Gastroesophageal sphincter (tissue), 4 donors: ENCODE results near the gene BCL2L13. TPM values are rescaled to one million over a fixed set of nuclear protein-coding genes. Genes with fewer than 3 reads are reported as not detected.
A peak's percentile ranks its signal among the peaks of the same experiment; 100 is the strongest.

Experiments
- ATAC-seq: fragments of 150-250 bp; one replicate; pipeline ENCODE4 v1.9.1; 2016; ENCODE audit warnings: mild to moderate bottlenecking, moderate library complexity
- H3K27ac ChIP-seq, 4 donors: fragments of 200-600 bp; sonication (generic) in 3 of 4; 1 replicate in 3 of 4; 2 replicates in 1 of 4; pipeline ENCODE4 v1.5.1; 2016 to 2019
- H3K27me3 ChIP-seq: fragments of 200-600 bp; sonication (generic); one replicate; pipeline ENCODE4 v1.5.1; 2019
- H3K36me3 ChIP-seq, 2 donors: fragments of 200-600 bp; sonication (generic); one replicate each; pipeline ENCODE4 v1.5.1; 2019; ENCODE audit warnings: control low read depth in 1 of 2
- H3K4me1 ChIP-seq, 3 donors: fragments of 200-600 bp; sonication (generic); 1 replicate in 2 of 3; 2 replicates in 1 of 3; pipeline ENCODE4 v1.5.1; 2016 to 2019; ENCODE audit warnings: control low read depth in 2 of 3
- H3K4me3 ChIP-seq, 2 donors: fragments of 200-600 bp; sonication (generic); one replicate each; pipeline ENCODE4 v1.5.1; 2019; ENCODE audit warnings: mild to moderate bottlenecking in 1 of 2, moderate library complexity in 1 of 2
- H3K9me3 ChIP-seq, 3 donors: fragments of 200-600 bp; sonication (generic); one replicate each; pipeline ENCODE4 v1.5.1; 2017 to 2019; ENCODE audit warnings: control low read depth in 2 of 3
- EP300 ChIP-seq: sonication (generic); formaldehyde crosslinking; IDR thresholded peaks from one replicate; pipeline ENCODE4 v1.6.1; 2017; ENCODE audit warnings: antibody characterized with exemption, mild to moderate bottlenecking
- POLR2A ChIP-seq, 2 donors: fragments of 450-650 bp; IDR thresholded peaks; one replicate each; pipeline ENCODE4 v1.6.1; 2017; ENCODE audit warnings: antibody characterized with exemption in 2 of 2, mild to moderate bottlenecking in 2 of 2, moderate library complexity in 1 of 2
- POLR2AphosphoS5 ChIP-seq: sonication (generic); formaldehyde crosslinking; IDR thresholded peaks from one replicate; pipeline ENCODE4 v1.6.1; 2017; ENCODE audit warnings: antibody characterized with exemption
- WGBS, 2 donors: methylation state at CpG; one replicate each; pipeline ENCODE4 v1.1.5; 2018; ENCODE audit warnings: low coverage in 1 of 2; 5-methylcytosine and 5-hydroxymethylcytosine counted together
- total RNA-seq, 4 donors: library from RNA; depleted of rRNA; stranded (reverse); fragments of >200 nt; gene quantifications; one replicate each; pipeline ENCODE4 v1.1.0, GENCODE V29; 2016
- TF ChIP-seq, protein P1 (sequence below), 4 experiments: fragments of 200-600 bp in 2 of 4; fragments of 450-650 bp in 2 of 4; sonication (generic) in 1 of 4; IDR thresholded peaks; one replicate each; pipeline ENCODE4 v1.5.1; 2017 to 2019; ENCODE audit warnings: antibody characterized with exemption in 4 of 4, mild to moderate bottlenecking in 2 of 4, moderate library complexity in 2 of 4

Gene BCL2L13
- 100 to 1,000 TPM in 2 of 4 donors, 10 to 100 TPM in 2; 68.5 to 193 (median 131) TPM for total RNA-seq

DNA sequence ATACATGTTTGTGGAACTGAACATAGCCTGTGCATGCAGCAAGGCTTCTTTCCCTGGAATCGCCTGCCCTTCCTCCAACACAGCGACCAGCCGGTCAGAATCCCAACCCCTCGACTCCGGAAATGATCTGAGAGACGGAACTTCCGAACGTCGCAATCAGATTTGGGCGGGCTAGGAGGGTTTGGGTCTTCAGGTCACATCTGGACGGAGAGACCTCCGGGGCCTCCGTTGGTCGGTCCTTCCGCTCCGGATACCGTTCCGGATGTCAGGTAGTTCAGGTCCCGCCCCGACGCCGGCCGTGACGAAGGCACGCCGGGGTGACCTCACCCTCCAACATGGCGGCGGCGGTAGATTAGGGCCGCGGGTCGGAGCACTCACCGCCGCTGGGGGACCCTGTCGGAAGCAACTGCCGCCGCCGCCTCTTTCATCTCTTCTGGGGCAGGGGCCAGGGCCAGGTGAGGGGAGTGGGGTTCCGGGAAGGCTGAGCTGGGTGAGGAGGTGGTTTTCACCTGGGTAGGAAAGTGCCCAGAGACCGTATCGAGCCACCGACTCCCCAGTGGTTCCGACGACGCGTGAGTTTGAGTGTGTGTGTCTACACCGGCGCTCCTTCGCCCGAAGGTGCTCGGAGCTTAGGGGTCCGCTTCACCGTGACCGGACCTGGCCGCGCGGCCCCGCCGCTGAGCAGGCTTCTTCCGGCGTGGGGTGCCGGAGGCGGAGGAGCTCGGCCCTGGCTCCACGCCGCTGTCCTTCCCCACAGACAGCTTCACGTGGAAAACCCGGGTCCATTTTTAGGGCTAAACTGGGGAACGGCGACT lies at the start of gene BCL2L13:
BCL2L13 (plus strand) TSS at position 326 of the 815 bp plus-strand sequence. CDS start 16,955 bp downstream, outside the sequence.
- TF ChIP-seq, protein P1, sequence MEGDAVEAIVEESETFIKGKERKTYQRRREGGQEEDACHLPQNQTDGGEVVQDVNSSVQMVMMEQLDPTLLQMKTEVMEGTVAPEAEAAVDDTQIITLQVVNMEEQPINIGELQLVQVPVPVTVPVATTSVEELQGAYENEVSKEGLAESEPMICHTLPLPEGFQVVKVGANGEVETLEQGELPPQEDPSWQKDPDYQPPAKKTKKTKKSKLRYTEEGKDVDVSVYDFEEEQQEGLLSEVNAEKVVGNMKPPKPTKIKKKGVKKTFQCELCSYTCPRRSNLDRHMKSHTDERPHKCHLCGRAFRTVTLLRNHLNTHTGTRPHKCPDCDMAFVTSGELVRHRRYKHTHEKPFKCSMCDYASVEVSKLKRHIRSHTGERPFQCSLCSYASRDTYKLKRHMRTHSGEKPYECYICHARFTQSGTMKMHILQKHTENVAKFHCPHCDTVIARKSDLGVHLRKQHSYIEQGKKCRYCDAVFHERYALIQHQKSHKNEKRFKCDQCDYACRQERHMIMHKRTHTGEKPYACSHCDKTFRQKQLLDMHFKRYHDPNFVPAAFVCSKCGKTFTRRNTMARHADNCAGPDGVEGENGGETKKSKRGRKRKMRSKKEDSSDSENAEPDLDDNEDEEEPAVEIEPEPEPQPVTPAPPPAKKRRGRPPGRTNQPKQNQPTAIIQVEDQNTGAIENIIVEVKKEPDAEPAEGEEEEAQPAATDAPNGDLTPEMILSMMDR (IDR thresholded peaks at IDR 0.05): peak in 3 of 4 experiments; percentile 6 to 37 (median 19)
- TF ChIP-seq EP300: no peak
- TF ChIP-seq POLR2A (IDR thresholded peaks at IDR 0.05): peak; percentile 93
- TF ChIP-seq POLR2AphosphoS5: peak; percentile 98
- WGBS, 2 donors: no CpG with 5 or more reads among the region's 70 CpGs
- H3K4me1 ChIP-seq: peaks cover 0 to 32% (median 8%) of the 10 kb centered on the region in 3 donors
- peak within 1 kb of the TSS; percentile 74 to 88 for H3K4me3 ChIP-seq
- peak; percentile 98 for ATAC-seq
- no peaks in the 10 kb centered on the region for H3K36me3 ChIP-seq
- no peaks in the 10 kb centered on the region for H3K9me3 ChIP-seq
- H3K27me3 ChIP-seq: no peaks in the 10 kb centered on the region
- H3K27ac ChIP-seq: peak within 1 kb of the TSS; percentile 95 to 99 (median 98)

DNA sequence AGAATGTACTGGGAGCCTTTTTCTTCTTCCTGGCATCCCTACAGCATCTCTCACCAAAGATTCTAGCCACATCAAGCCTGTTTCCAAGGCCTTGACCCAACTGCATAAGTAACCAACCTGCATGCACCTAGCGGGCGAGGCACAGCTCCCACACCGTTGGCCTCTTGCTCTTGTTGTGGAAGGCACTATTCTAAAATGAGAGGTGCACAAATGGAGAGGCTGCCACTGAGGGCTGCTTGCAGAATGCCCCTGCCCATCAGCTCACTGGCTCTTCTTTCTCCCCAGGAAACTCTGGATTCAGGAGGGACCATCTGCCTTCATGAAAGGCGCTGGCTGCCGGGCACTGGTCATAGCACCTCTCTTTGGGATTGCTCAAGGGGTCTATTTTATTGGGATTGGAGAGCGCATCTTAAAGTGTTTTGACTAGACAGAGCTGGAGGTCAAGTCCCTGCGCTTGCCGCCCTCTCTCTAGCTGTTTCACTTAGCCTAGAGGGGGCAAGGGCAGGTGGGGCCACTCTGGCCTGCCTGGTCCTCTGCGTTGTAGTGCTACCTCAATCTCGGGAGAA lies 48.7 kb upstream of the BCL2L13 start:
- H3K27me3 ChIP-seq: no peaks in the 10 kb centered on the region
- peak overlapping the region in 3 of 4 donors; percentile 38 to 57 (median 47) for H3K27ac ChIP-seq
- ATAC-seq: no peak
- no peaks in the 10 kb centered on the region for H3K4me1 ChIP-seq
- 83% methylated on average over 4 of the region's 10 CpGs; no CpG with 5 or more reads in 1 of the 2 donors for WGBS, 2 donors
- TF ChIP-seq POLR2AphosphoS5: no peak
- TF ChIP-seq, protein P1 (IDR thresholded peaks at IDR 0.05): no peak
- no peak for TF ChIP-seq EP300
- TF ChIP-seq POLR2A (IDR thresholded peaks at IDR 0.05): no peak
- no peaks in the 10 kb centered on the region for H3K9me3 ChIP-seq
- peaks cover 0 to 53% of the 10 kb centered on the region in 2 donors for H3K36me3 ChIP-seq
- H3K4me3 ChIP-seq: no peak overlapping the region

- 60 to 76% methylated on average over 3 to 5 of the region's 5 CpGs for WGBS, 2 donors
- TF ChIP-seq EP300 (no peak), POLR2A (IDR thresholded peaks at IDR 0.05) (no peak)
- TF ChIP-seq, protein P1 (IDR thresholded peaks at IDR 0.05): no peak
- ATAC-seq: no peak
- no peaks in the 10 kb centered on the region for H3K27me3 ChIP-seq
- no peak overlapping the region for H3K4me3 ChIP-seq
- peaks cover 0 to 60% of the 10 kb centered on the region in 2 donors for H3K36me3 ChIP-seq
- no peaks in the 10 kb centered on the region for H3K4me1 ChIP-seq
- H3K27ac ChIP-seq: peak overlapping the region in 3 of 4 donors; percentile 25 to 57 (median 47)
- no peaks in the 10 kb centered on the region for H3K9me3 ChIP-seq
Measured at GRCh38 chr22:17590586-17590985, 48.0 kb upstream of the BCL2L13 start.

- no peaks in the 10 kb centered on the region for H3K27me3 ChIP-seq
- WGBS, 2 donors: 80 to 95% methylated on average over 1 to 4 of the region's 5 CpGs
- no peak for ATAC-seq
- H3K27ac ChIP-seq: peak overlapping the region in 1 of 4 donors; percentile 62
- no peak overlapping the region for H3K4me3 ChIP-seq
- peaks cover 0 to 76% of the 10 kb centered on the region in 2 donors for H3K36me3 ChIP-seq
- no peaks in the 10 kb centered on the region for H3K4me1 ChIP-seq
- TF ChIP-seq POLR2AphosphoS5: no peak
- TF ChIP-seq POLR2A (IDR thresholded peaks at IDR 0.05): no peak
- TF ChIP-seq, protein P1 (IDR thresholded peaks at IDR 0.05): no peak
- TF ChIP-seq EP300: no peak
- H3K9me3 ChIP-seq: no peaks in the 10 kb centered on the region
Measured at GRCh38 chr22:17592201-17592600, 46.4 kb upstream of the BCL2L13 start.
